HG03354 (cell line): ENCODE measurements around the gene SERPINA5.
A peak's percentile ranks its signal among the peaks of the same experiment; 100 is the strongest.

Source experiments
- ATAC-seq: cut with Tn5 transposase; IDR thresholded peaks from one replicate; pipeline ENCODE4 v1.9.1; 2021; ENCODE audit warnings: mild to moderate bottlenecking; ENCODE audit not compliant: unreplicated experiment, poor library complexity, severe bottlenecking

Gene SERPINA5

GRCh38 chr14:94548999-94549985 is 31.9 kb upstream of the SERPINA5 start:
- peak; percentile 83 for ATAC-seq

- ATAC-seq, result no peak
These were observed 31.2 kb upstream of the SERPINA5 start for GRCh38 chr14:94550041-94550440.

GRCh38 chr14:94555991-94556390 is 25.2 kb upstream of the SERPINA5 start:
- ATAC-seq, result no peak

- ATAC-seq, result no peak
These were observed 23.9 kb upstream of the SERPINA5 start for GRCh38 chr14:94557327-94557726.

- no peak for ATAC-seq
These were observed 22.4 kb upstream of the SERPINA5 start for GRCh38 chr14:94558842-94559241.

GRCh38 chr14:94559638-94560290 is 21.5 kb upstream of the SERPINA5 start:
- no peak for ATAC-seq

GRCh38 chr14:94560291-94560665 is 20.9 kb upstream of the SERPINA5 start:
- no peak for ATAC-seq

- no peak for ATAC-seq
These were observed 20.2 kb upstream of the SERPINA5 start, which contains the start of gene SERPINA4 for GRCh38 chr14:94560751-94561655. TSS of gene SERPINA4 (plus strand) at chr14:94561442. CDS start at chr14:94563483, 2,041 bp downstream.

GRCh38 chr14:94561656-94562010 is 19.6 kb upstream of the SERPINA5 start:
- ATAC-seq, result no peak

GRCh38 chr14:94562022-94562421 is 19.2 kb upstream of the SERPINA5 start:
- no peak for ATAC-seq

GRCh38 chr14:94562941-94563883 is 18.0 kb upstream of the SERPINA5 start:
- no peak for ATAC-seq

GRCh38 chr14:94564381-94564780 is 16.8 kb upstream of the SERPINA5 start:
- no peak for ATAC-seq

GRCh38 chr14:94568186-94568585 is 13.0 kb upstream of the SERPINA5 start:
- no peak for ATAC-seq

- ATAC-seq, result no peak
These were observed 11.7 kb upstream of the SERPINA5 start for GRCh38 chr14:94569381-94570001.

GRCh38 chr14:94570002-94570400 is 11.2 kb upstream of the SERPINA5 start:
- ATAC-seq, result no peak

- no peak for ATAC-seq
These were observed 10.8 kb upstream of the SERPINA5 start for GRCh38 chr14:94570440-94570839.

- no peak for ATAC-seq
These were observed 9.8 kb upstream of the SERPINA5 start for GRCh38 chr14:94571395-94571794.

- no peak for ATAC-seq
These were observed 9.3 kb upstream of the SERPINA5 start for GRCh38 chr14:94571950-94572349.
